SK-N-MC (cell line): Measurements from ENCODE around the gene CCDC93.

Source experiments
- EZH2 ChIP-seq: fragments of 200-600 bp; sonication (generic); IDR thresholded peaks from one replicate; pipeline ENCODE4 v1.6.1; 2017; ENCODE audit warnings: antibody characterized with exemption
- FOXP2 ChIP-seq: optimal IDR thresholded peaks from 2 replicates; pipeline ENCODE3; 2011; ENCODE audit warnings: mild to moderate bottlenecking, moderate library complexity; ENCODE audit not compliant: insufficient read depth; ENCODE audit errors: extremely low read length, control extremely low read depth
- POLR2AphosphoS5 ChIP-seq: IDR thresholded peaks from 2 replicates; pipeline ENCODE4 v1.6.1; 2012; ENCODE audit warnings: mild to moderate bottlenecking, low read depth, low read length, borderline replicate concordance

DNA sequence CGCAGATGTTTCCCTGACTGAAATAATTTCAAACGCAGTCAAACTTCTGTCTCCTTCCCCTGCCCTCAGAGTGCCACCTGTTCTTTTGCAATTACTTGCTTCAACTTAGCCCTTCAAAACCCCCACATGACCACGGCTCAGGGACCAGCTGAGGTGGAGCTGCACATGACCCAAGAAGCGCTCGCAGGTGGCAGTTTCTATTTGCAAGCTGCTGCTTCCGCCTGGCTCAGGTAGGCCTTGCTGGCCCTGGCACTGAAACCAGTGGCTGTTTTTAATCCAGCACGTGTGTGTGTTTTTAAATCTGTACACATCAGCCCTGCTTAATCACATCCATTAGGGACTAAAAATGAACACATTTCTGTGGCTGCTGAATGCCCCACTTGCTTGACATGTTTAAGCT lies 95.3 kb downstream of the CCDC93 start:
- no peak for TF ChIP-seq EZH2
- no peak for TF ChIP-seq POLR2AphosphoS5
- TF ChIP-seq FOXP2: no peak
